ENCODE data around the gene KIAA1328.
"Not testable (repeated sequence)": the region's sequence is repeated elsewhere in the genome, so short reads cannot be mapped to it uniquely, and the experiment has no call there.

Gene KIAA1328

DNA sequence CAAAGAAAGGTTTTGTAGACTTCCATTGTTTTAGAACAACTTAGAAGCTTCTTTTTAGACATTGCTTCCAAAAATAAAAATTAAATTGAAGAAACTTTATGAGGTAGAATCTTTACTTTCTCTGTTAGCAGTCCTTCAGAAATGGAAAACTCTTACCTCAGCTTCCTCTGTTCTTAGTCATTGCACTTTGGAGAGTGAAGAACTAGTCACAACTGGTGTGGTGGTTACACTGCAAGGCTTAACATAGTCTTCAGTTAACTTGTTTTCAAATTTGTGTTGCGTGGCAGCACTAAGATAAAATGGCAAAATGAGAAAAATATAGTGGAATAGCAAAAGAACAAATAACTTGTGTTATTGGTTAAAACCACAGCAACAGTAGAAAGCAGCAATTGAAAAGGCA, 332.6 kb downstream of the KIAA1328 start:
- no peak for DNase-seq

GRCh38 chr18:37162551-37162950, 333.6 kb downstream of the KIAA1328 start:
- no peak for DNase-seq

GRCh38 chr18:37163119-37163518, 334.2 kb downstream of the KIAA1328 start:
- no peak for DNase-seq

DNA sequence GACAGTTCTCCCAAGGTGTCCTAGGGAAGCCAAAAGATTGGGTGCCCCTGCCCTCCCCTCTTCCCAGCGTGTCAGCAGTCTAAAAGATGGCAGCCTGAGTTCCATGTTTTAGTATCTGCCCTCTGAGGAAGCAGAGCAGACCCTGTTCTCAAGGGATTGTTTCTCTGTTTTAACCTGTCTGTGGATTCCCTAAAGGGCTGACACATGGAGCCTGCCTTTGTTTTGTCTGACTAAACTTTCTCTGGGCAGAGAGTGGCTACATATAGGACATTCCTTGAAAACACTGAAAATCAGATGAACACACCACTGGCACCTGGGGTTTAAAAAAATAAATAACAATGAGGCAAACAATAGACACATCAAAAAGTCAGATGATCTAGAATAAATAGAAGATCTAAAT, 337.6 kb downstream of the KIAA1328 start:
- no peak for DNase-seq

DNA sequence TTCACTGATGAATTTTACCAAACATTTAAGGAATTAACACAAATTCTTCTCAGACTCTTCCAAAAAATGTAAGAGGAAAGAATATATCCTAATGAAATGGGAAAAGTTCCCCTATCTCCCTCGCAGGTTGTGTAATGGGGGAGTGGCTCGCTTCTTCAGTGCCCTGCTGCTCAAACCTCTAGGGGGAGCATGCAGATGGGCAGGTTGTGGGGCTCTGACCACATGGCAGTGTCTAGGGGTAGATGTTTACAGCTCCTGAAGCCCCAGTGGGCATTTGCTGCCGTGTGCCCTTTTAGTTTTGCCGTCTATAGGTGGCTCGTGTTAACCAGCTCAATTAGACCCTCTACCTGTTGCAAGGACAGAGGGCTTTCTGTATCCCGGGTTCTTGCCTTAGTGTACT, 338.0 kb downstream of the KIAA1328 start:
- not testable (repeated sequence) for DNase-seq

- no peak for DNase-seq
Observed at GRCh38 chr18:37170984-37171383, 342.1 kb downstream of the KIAA1328 start.

DNA sequence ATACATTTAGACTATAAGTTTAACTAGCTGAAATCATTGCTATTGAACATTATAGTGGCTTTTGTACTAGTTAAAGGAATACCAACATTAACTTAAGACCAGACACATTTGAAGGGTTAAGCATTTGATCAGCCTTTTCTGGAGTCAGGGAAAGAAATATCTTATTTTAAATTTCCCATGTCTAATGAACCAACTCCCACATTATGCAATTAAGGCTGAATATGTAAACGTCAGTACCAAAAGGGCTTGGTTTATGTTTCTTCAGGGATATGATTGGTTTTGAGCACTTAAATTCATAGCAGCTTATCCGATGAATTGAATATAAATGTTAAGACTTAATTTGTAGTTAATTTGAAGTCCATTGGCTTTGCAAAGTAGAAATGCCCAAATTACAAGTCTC, 344.5 kb downstream of the KIAA1328 start:
- no peak for DNase-seq

DNA sequence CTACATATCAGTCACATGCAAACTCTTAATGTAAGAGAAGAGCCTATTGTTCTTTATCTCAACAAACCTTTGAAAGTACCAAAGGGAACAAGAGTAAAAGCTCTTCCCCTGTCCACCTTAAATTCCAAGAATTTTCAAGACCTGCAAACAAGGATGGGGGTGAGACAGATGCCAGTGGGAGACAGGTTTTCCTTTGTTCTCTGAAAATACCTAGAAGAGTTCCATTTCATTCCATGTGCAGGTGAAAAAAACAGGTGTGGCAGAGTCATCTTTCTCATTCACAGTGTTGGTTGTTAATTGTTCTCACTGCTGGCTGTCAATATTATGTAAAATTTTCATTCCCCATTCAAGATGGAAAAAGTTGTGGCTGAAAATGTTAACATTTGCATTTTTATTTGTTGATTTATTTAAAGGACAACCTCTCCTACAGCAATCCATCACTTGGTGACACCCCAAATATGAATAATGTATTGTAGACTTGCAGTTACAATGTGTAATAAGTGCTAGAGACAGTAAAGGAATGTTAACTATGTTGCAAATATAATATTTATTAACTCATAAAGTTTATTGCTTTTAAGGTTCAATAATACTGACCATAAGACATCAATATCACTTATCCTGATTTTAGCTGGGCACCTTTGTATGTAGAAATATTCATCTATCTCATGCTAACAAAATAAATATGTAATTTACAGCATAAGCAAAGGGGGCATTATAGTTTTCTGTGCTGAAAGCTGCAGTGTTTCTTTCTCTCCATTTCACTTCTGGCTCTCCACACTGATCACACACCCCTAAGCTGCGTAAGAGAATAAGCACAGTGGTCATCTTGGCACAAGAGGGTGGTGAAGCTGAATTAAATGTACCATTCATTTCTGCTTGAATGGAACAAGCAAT, 347.0 kb downstream of the KIAA1328 start:
- no peak for DNase-seq

DNA sequence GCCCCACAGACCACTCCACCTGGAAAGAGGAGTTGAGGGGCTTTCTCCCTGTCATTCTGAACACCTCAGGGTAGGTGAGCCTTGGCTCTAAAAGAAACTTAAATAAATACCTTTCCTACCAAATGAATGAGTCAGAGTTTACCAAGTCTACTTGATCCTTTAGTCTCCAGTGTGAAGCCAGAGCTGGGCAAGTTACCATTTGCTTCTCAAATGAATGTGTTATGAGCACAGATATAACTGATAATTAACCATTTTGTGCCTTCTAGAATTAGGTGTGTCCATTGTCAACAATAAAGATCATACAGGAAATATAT, 347.7 kb downstream of the KIAA1328 start:
- DNase-seq = no peak

DNA sequence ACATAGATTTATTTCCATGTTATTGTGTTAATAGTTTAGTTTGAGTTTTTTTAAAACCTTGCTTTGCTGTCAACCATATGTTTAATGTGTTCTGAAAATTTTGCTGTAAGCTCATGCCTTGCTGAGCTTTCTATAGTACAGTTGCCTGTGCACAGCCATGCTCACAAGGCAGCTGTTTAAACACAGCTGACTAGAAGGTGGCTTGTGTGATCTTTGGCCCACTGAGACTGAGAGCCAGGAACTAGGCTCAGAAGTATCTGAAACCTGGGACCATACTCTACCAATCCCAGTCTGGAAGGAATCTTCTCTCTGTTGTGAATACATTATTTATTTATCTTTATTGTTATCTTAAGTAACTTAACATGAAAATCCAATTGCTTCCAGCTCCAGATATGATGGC, 350.5 kb downstream of the KIAA1328 start:
- DNase-seq = no peak

GRCh38 chr18:37180086-37180485, 351.2 kb downstream of the KIAA1328 start:
- no peak for DNase-seq

DNA sequence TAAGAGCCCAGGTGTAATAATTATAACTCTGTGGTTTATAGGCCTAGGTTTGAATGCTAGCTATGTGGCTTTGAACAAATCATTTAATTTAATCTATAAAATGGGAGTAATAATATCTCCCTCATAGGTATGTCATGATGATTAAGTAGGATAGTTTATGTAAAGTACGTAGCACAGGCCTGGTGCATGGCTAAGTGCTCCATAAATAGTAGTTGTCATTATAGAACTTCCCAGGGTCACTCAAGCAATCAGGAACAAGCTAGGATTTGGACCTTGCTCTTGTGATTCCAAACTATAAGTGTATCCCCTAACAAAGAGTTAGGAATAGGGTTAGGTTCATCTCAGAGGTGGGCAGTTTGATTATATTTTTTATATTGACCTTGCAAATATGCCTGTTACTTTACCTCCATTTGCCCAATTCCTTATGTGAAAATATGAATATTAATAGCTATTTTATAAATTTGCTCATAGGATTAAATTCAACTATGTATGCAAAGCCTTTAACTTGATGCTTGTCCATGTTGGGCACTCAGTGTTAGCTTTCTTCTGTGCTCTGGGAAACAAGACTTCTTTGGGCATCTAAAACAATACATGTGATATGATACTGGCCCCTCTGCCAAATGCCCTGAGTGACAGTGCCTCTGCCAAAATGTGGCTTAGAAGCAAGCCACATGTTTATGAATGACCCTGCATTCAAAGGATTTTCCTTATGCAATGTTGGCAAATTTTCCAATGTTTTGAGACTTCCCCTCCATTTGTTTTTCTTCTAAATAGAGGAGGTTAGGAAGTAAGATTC, 353.6 kb downstream of the KIAA1328 start:
- DNase-seq = no peak

GRCh38 chr18:37184209-37184868, 355.4 kb downstream of the KIAA1328 start:
- no peak for DNase-seq

GRCh38 chr18:37188016-37188791, 359.3 kb downstream of the KIAA1328 start:
- DNase-seq = no peak

DNA sequence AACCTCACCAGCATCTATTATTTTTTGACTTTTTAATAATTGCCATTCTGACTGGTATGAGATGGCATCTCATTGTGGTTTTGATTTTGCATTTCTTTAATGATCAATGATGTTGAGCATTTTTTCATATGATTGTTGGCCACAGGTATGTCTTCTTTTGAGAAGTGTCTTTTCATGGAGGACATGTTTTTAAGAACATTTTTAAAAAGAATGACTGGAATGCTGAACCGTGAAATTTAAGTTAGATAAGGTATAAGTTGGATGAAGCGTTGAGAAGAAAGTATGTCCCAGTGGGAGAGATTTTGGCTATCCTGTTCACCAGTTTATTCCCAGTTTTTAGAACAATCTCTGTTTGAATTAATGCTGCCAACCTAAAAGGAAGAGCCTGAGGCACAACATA, 370.8 kb downstream of the KIAA1328 start:
- no peak for DNase-seq

DNA sequence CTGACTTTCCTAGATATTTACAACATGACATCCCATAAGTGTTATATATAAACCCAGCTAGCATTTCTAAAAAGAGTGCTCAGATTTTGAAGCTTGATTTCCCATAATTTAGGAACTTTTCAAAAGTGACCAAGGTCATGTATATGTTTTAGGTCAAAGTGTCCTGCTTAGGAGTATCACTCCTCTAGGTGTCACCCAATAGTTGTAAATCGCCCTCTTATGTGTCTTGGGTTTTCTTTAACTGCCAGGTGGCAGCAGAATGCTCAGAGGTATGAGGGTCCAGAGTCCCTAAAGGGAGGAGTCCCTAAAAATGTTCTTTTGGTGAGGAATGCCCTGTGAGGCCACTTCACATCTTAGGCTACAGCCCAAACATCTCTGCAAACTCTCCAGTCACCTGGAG, 378.4 kb downstream of the KIAA1328 start:
- DNase-seq = no peak

GRCh38 chr18:37210781-37211180, 381.9 kb downstream of the KIAA1328 start:
- no peak for DNase-seq

DNA sequence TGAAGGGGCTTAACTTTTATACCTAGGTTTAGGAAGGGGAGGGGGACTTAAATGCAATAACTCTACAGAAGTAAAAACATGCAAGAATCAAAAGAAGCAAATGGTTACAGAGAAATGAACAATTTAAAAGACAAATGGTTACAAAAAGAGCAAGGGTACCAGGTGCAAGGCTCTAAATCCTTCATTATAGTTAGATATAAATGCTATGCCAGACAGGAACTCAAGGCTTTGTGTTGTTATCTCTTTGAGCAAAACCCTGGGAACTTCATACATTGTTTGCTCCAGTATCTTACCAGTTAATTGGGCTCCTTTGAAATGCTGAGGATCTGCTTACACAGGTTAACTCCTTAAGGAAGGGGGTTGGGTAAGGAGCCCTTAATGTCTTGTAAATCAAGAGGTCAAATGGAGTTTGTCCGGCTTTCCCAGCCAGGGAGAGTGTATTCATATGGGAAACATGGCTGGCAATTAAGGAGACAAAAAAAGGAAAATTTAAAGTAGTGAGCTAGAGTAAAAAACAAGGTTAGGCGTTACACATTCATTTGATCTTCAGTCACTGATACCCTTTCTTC, 389.2 kb downstream of the KIAA1328 start:
- DNase-seq = no peak

GRCh38 chr18:37219257-37219656, 390.3 kb downstream of the KIAA1328 start:
- no peak for DNase-seq

GRCh38 chr18:37222354-37222998, 393.5 kb downstream of the KIAA1328 start:
- no peak for DNase-seq

GRCh38 chr18:37222999-37223378, 394.1 kb downstream of the KIAA1328 start:
- DNase-seq = no peak

- no peak for DNase-seq
Observed at GRCh38 chr18:37225279-37225678, 396.4 kb downstream of the KIAA1328 start.
